HCT116 (cell line): ENCODE results near the gene EML4.

Source experiments
- CEBPB ChIP-seq: IDR thresholded peaks from 2 replicates; pipeline ENCODE4 v1.6.1; 2012; ENCODE audit warnings: low read depth
- RAD21 ChIP-seq: IDR thresholded peaks from 2 replicates; pipeline ENCODE4 v1.6.1; 2012; ENCODE audit warnings: low read depth, mild to moderate bottlenecking
- TF ChIP-seq, protein P1 (sequence below), 3 experiments: fragments of 200-600 bp in 1 of 3; sonication (generic) in 1 of 3; IDR thresholded peaks in 2 of 3; conservative IDR thresholded peaks in 1 of 3; 2 replicates each; pipeline ENCODE4 v1.5.1; 2012 to 2017; ENCODE audit warnings: low read depth in 2 of 3, low read length in 2 of 3, antibody characterized with exemption in 1 of 3, borderline replicate concordance in 1 of 3, control low read depth in 1 of 3, mild to moderate bottlenecking in 1 of 3, mixed read lengths in 1 of 3, mixed run types in 1 of 3, moderate library complexity in 1 of 3; ENCODE audit not compliant: insufficient read depth in 1 of 3
- TF ChIP-seq, protein P2 (sequence below): IDR thresholded peaks from 2 replicates; pipeline ENCODE4 v1.6.1; 2012; ENCODE audit warnings: low read depth
- TF ChIP-seq, protein P3 (sequence below): IDR thresholded peaks from 2 replicates; pipeline ENCODE4 v1.6.1; 2012

DNA sequence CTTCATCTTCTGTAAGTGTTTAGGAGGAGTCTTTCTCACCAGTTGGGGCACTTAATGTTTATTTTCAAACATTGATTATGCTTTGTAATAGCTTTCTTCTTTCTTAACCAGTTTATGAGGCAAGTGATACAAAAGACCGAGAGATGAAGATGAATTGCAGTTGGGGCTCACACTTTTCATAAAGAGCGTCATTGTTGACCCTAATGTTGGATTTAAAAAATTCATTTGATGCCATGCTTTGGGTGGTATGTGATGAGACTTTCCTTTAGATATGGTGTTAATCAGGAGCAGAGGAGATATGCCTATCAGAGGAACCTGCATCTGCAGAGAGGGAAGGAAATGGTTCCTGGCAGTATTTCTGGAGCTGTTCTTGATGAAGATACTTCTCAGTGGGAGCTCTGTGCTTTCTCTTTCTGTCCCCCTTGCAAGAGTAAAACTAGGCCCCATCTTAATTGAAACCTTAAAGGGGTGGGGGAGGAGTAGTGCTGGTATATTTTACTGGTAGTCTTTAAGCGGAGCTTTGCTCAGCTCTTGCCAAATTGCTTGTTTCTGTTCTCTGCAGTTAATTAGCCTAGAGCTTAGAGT is 2.3 kb downstream of the EML4 start:
- TF ChIP-seq, protein P1, sequence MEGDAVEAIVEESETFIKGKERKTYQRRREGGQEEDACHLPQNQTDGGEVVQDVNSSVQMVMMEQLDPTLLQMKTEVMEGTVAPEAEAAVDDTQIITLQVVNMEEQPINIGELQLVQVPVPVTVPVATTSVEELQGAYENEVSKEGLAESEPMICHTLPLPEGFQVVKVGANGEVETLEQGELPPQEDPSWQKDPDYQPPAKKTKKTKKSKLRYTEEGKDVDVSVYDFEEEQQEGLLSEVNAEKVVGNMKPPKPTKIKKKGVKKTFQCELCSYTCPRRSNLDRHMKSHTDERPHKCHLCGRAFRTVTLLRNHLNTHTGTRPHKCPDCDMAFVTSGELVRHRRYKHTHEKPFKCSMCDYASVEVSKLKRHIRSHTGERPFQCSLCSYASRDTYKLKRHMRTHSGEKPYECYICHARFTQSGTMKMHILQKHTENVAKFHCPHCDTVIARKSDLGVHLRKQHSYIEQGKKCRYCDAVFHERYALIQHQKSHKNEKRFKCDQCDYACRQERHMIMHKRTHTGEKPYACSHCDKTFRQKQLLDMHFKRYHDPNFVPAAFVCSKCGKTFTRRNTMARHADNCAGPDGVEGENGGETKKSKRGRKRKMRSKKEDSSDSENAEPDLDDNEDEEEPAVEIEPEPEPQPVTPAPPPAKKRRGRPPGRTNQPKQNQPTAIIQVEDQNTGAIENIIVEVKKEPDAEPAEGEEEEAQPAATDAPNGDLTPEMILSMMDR (IDR thresholded peaks at IDR 0.05 in 2 of 3, conservative IDR thresholded peaks at IDR 0.05 in 1 of 3; ENCODE audit: borderline replicate concordance in 1 of 3, insufficient read depth in 1 of 3, low read depth in 2 of 3, low read length in 2 of 3): no peak
- TF ChIP-seq, protein P2, sequence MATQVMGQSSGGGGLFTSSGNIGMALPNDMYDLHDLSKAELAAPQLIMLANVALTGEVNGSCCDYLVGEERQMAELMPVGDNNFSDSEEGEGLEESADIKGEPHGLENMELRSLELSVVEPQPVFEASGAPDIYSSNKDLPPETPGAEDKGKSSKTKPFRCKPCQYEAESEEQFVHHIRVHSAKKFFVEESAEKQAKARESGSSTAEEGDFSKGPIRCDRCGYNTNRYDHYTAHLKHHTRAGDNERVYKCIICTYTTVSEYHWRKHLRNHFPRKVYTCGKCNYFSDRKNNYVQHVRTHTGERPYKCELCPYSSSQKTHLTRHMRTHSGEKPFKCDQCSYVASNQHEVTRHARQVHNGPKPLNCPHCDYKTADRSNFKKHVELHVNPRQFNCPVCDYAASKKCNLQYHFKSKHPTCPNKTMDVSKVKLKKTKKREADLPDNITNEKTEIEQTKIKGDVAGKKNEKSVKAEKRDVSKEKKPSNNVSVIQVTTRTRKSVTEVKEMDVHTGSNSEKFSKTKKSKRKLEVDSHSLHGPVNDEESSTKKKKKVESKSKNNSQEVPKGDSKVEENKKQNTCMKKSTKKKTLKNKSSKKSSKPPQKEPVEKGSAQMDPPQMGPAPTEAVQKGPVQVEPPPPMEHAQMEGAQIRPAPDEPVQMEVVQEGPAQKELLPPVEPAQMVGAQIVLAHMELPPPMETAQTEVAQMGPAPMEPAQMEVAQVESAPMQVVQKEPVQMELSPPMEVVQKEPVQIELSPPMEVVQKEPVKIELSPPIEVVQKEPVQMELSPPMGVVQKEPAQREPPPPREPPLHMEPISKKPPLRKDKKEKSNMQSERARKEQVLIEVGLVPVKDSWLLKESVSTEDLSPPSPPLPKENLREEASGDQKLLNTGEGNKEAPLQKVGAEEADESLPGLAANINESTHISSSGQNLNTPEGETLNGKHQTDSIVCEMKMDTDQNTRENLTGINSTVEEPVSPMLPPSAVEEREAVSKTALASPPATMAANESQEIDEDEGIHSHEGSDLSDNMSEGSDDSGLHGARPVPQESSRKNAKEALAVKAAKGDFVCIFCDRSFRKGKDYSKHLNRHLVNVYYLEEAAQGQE: no peak
- TF ChIP-seq, protein P3, sequence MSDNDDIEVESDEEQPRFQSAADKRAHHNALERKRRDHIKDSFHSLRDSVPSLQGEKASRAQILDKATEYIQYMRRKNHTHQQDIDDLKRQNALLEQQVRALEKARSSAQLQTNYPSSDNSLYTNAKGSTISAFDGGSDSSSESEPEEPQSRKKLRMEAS: no peak
- no peak for TF ChIP-seq CEBPB
- TF ChIP-seq RAD21: no peak
